Left ventricle myocardium superior (tissue), 1 donor: ENCODE measurements around the gene LRRC40. TPM values are rescaled to one million over a fixed set of nuclear protein-coding genes. Genes with fewer than 3 reads are reported as not detected.
"Not testable (repeated sequence)": the region's sequence is repeated elsewhere in the genome, so short reads cannot be mapped to it uniquely, and the experiment has no call there.

ENCODE experiments used
- ATAC-seq: fragments of 200-7000 bp; cut with Tn5 transposase; one replicate; pipeline ENCODE4 v1.9.1; 2020; ENCODE audit warnings: mild to moderate bottlenecking, moderate library complexity
- DNase-seq: peaks from one replicate; pipeline ENCODE4 v3.0.0-alpha.2; 2020
- intact Hi-C: fragments of 100-400 bp; cut with micrococcal nuclease; formaldehyde crosslinking; loops from one replicate; pipeline ENCODE4 v1.11.0; 2022
- total RNA-seq: library from RNA; stranded (reverse); fragmentation: NEBNext Ultra II Directional; extraction: Animal tissue kit (Norgen Biotek cat#: 25700); gene quantifications from one replicate; pipeline ENCODE4 v1.2.1, GENCODE V29; 2021
- donor health status: DM: no; HTN: yes; CAD: no; lungs with severe emphysema.

LRRC40 gene
- total RNA-seq, 1 donor from 2014 or later = 9.8 TPM

DNA sequence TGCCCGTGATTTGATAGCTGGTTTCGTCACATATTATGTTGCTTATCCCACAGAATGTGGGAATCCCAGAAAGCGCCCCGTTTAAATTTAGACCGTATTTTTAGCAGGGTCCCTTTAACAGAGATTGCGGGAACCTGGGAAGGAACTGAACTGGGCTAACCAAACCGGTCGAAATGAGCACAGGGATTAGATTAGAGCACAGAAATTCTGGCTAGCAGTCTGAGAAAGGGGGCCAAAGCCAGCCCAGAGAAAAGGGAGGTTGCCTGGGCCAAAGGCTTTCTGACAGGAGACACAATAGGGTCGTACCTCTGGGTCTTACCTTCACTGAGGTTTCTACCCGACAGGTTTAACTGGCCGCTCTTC lies 327 bp downstream of the LRRC40 start:
- intact Hi-C loops = no loop called here
- DNase-seq = no peak
- peak; percentile 27 for ATAC-seq

DNA sequence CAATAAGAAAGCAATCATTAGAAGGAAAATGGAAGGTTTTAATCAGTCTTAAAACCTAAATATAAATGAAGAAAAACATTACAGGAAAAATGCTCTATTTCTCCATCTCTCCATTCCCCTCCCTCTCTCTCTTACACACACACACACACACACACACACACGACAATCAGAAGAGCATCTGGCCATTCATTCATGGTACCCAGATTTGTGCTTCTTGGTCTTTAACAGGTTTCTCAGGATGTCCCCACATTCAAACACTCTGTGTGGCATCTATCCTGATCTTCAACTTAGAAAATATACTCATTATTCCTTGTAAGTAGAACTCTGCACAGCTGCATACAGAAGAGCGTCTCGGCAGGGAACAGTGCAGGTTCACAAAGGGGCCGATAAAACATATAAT lies 779 bp downstream of the LRRC40 start:
- DNase-seq (no peak), ATAC-seq (no peak)
- intact Hi-C loops = no loop called here

DNA sequence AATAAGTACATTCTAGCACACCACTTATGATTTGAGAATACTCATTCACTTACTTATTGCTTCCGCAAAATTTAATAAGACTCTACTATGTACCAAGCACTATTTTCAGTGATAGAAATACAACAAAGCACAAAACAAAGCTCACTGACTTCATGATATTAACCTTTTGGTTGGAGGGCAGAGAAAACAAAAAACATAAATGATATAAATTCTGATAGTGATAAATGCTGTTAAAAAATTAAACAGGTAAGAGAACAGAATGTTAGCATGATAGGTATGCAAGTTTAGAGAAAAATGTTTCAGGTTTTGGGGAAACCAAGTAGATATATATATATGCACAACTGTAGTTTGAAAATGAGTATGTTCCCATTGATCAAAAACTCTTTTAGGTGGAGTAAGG lies 1.2 kb downstream of the LRRC40 start:
- intact Hi-C loops = no loop called here
- DNase-seq = no peak
- ATAC-seq = no peak

- DNase-seq = no peak
- intact Hi-C loops = no loop called here
- no peak for ATAC-seq
Observed at GRCh38 chr1:70202173-70202758, 3.1 kb downstream of the LRRC40 start.

DNA sequence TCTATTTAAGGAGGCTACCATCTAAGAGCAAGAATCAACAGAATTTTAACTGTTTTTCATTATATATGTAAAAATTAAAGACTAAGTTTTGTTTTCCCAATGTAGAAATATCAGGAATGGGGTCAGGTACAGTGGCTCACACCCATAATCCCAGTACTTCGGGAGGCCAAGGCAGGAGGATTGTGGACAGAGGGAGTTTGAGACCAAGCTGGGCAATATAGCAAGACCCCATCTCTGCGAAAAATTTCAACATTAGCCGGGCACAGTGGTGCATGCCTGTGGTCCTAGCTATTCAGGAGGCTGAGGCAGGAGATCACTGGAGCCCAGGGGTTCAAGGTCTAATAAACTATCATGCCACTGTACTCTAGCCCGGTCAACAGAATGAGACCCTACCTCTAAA lies 5.3 kb downstream of the LRRC40 start:
- intact Hi-C loops = no loop called here
- DNase-seq (no peak), ATAC-seq (no peak)

GRCh38 chr1:70196333-70196732 lies 9.0 kb downstream of the LRRC40 start:
- intact Hi-C loops = no loop called here
- ATAC-seq = no peak
- DNase-seq = no peak

DNA sequence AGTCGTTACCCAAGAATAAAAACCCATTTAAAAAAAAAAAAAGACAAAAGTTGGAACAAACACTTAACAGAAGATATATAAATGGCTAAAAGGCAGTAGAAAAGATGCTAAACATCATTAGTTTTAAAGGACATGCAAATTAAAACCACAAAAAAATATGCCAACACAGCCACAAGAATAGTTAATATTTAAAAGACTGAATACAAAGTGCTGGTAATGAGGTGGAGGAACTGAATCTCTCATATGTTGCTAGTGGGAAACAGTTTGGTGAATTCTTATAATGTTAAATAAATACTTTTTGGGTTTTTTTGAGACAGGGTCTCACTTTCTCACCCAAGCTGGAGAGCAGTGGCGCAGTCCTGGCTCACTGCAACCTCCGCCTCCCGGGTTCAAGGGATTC lies 10.0 kb downstream of the LRRC40 start:
- DNase-seq (no peak), ATAC-seq (no peak)
- intact Hi-C loops = no loop called here

DNA sequence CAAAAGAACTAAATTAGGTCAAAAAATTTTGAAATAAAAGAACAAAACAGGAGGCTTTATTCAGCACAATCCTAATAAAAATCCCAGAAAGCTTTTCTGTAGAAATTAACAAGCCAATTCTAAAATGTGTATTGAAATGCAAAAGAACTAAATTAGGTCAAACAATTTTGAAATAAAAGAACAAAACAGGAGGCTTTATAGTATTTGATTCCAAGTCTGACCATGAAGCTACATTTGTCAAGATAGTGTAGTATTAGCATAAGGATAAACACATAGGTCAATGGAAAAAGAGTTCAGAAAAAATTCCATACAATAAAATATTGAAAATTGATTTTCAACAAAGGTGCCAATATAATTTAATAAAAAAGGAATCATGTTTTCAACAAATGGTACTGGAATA lies 10.8 kb downstream of the LRRC40 start:
- intact Hi-C loops = no loop called here
- DNase-seq (no peak), ATAC-seq (no peak)

DNA sequence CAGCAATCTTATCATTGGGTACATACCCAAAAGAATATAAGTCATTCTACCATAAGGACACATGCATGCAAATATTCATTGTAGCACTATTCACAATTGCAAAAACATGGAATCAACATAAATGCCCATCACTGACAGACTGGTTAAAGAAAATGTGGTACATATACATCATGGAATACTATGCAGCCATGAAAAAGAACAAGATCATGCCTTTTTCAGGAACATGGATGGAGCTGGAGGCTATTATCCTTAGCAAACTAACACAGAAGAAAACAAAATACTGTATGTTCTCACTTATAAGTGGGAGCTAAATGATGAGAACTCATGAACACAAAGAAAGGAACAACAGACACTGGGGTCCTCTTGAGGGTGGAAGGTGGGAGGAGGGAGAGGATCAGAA lies 12.9 kb downstream of the LRRC40 start:
- intact Hi-C loops, DNase-seq, ATAC-seq: not testable (repeated sequence)

DNA sequence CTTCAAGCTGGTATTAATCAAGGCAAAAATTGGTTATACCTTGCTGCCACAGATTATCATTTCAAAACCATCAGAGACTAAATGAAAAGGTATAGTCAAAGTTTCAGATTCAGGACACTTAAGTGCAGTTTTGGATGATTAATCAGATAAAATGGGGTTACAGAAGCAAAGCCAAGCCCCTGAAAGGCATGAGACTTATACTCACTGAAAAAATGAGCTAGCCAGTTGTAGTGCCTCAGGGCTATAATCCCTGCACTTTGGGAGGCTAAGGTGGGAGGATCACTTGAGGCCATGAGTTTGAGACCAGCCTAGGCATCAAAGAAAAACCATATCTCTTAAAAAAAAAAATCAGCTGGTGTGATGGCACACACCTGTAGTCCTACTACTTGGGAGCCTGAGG lies 15.2 kb downstream of the LRRC40 start:
- no peak for DNase-seq
- intact Hi-C loops = no loop called here
- ATAC-seq = no peak

DNA sequence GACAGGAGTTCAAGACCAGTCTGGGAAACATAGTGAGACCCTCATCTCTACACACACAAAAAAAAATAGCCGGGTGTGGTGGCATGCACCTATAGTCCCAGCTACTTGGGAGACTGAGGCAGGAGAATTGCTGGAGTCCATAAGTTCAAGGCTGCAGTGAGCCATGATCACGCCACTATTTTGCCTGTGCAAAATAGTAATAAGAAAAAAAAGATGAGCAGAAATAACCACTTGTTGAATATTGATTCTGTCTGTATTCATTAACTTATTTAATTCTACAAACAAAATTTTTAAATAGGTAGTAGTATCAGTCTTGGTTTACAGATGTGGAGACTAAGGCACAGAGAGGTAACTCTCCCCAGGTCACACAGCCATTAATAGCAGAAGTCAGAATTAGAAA lies 16.9 kb downstream of the LRRC40 start:
- ATAC-seq (no peak), DNase-seq (no peak)
- intact Hi-C loops = no loop called here

DNA sequence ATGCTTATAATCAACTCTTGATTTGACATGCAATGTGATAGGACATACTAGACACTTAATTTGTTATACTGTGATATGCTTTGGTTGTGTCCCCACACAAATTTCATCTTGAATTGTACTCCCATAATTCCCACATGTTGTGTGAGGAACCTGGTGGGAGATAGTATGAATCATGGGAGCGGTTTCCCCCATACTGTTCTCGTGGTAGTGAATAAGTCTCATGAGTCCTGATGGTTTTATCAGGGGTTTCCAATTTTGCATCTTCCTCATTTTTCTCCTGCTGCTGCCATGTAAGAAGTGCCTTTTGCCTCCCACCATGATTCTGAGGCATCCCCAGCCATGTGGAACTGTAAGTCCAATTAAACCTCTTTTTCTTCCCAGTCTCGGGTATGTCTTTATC lies 20.2 kb downstream of the LRRC40 start:
- intact Hi-C loops, DNase-seq, ATAC-seq: not testable (repeated sequence)

GRCh38 chr1:70171512-70171911 lies 33.9 kb downstream of the LRRC40 start:
- intact Hi-C loops = no loop called here

GRCh38 chr1:70169018-70169839 lies 36.1 kb downstream of the LRRC40 start:
- intact Hi-C loops = no loop called here
- ATAC-seq (peak; percentile 71), DNase-seq (no peak)

More at GRCh38 chr1:70171512-70171911, 33.9 kb downstream of the LRRC40 start:
- DNase-seq (no peak), ATAC-seq (no peak)

- DNase-seq (no peak), ATAC-seq (no peak)
- intact Hi-C loops = no loop called here
Observed at GRCh38 chr1:70168283-70168682, 37.1 kb downstream of the LRRC40 start.

- ATAC-seq (no peak), DNase-seq (no peak)
- intact Hi-C loops = no loop called here
Observed at GRCh38 chr1:70164350-70164749, 41.0 kb downstream of the LRRC40 start.

DNA sequence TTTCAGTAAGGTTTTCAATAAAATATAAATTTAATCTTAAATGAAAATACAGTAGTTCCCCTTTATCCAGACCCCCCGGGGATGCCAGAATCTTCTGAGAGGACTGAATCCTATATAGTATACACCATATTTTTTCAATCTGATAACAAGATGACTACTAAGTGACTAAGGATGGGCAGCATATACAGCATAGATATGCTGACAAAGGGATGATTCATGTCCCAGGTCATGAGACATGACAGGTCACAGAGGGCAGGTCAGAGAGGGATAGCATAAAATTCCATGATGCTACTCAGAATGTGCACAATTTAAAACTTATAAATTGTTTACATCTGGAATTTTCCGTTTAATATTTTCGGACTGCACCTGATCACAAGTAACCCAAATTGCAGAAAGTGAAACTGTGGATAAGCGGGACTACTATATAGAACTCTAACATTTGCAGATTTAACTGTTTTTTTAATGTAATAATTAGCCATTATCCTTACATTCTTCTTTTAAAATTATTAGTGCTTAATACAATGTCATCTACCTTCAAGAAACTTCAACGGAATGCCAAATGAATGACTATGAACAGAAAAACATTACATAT lies 48.8 kb downstream of the LRRC40 start:
- intact Hi-C loops = no loop called here
- ATAC-seq = no peak

GRCh38 chr1:70153739-70154138 lies 51.6 kb downstream of the LRRC40 start:
- ATAC-seq (no peak), DNase-seq (no peak)
- intact Hi-C loops = no loop called here

More for the DNA sequence above, 48.8 kb downstream of the LRRC40 start:
- DNase-seq = no peak

GRCh38 chr1:70150444-70150843 lies 54.9 kb downstream of the LRRC40 start:
- ATAC-seq = no peak
- DNase-seq = no peak
- intact Hi-C loops = no loop called here

GRCh38 chr1:70146488-70146887 lies 58.9 kb downstream of the LRRC40 start:
- intact Hi-C loops = no loop called here
- no peak for ATAC-seq
- no peak for DNase-seq
